Caco-2 (cell line): ENCODE results near the gene FHDC1. TPM values are rescaled to one million over a fixed set of nuclear protein-coding genes. Genes with fewer than 3 reads are reported as not detected.

Source experiments
- BruUV-seq: library from RNA; stranded (reverse); fragments of 400-500 nt; replicated peaks from 2 replicates; lab custom pipeline; 2021; lab: Mats Ljungman, UMichigan
- CTCF ChIA-PET: fragments of 300-600 bp; sonication (Branson Sonifier 250); formaldehyde crosslinking; loops from one replicate; lab custom pipeline; 2022; ENCODE audit warnings: antibody characterized with exemption; lab: Charles Lee
- POLR2A ChIA-PET: fragments of 300-600 bp; sonication (Branson Sonifier 250); formaldehyde crosslinking; loops from one replicate; lab custom pipeline; 2022; ENCODE audit warnings: antibody characterized with exemption; lab: Charles Lee
- DNase-seq, 2 experiments: peaks; one replicate each; pipeline versions ENCODE4 v3.0.0 to v3.0.0-alpha.2; 2020 to 2022
- H3K27me3 ChIP-seq: replicated peaks from 2 replicates; pipeline ENCODE4 v1.6.0; 2011; ENCODE audit warnings: low read length; ENCODE audit not compliant: control insufficient read depth, insufficient read depth
- H3K36me3 ChIP-seq: 2 replicates; pipeline ENCODE4 v1.5.1; 2011; ENCODE audit warnings: low read length; ENCODE audit not compliant: control insufficient read depth, insufficient read depth
- H3K4me1 ChIP-seq: fragments of 250-450 bp; sonication (Bioruptor Pico); 2 replicates; pipeline ENCODE4 v1.5.1; 2020; ENCODE audit warnings: mild to moderate bottlenecking
- H3K4me3 ChIP-seq: 2 replicates; pipeline ENCODE4 v1.5.1; 2011; ENCODE audit warnings: low read depth, mild to moderate bottlenecking, control low read depth, low read length
- H3K9me3 ChIP-seq: fragments of 250-450 bp; sonication (Bioruptor Pico); 2 replicates; pipeline ENCODE4 v1.5.1; 2020; ENCODE audit warnings: mild to moderate bottlenecking, moderate library complexity
- H3K27ac Mint-ChIP-seq: one replicate; pipeline ENCODE4 v1.8.0; 2022; ENCODE audit warnings: mixed read lengths; ENCODE audit not compliant: unreplicated experiment
- H3K27me3 Mint-ChIP-seq: one replicate; pipeline ENCODE4 v1.8.0; 2022; ENCODE audit warnings: mixed read lengths; ENCODE audit not compliant: insufficient read depth, unreplicated experiment
- H3K36me3 Mint-ChIP-seq: one replicate; pipeline ENCODE4 v1.8.0; 2022; ENCODE audit warnings: mild to moderate bottlenecking, mixed read lengths; ENCODE audit not compliant: insufficient read depth, unreplicated experiment
- H3K4me1 Mint-ChIP-seq: one replicate; pipeline ENCODE4 v1.8.0; 2022; ENCODE audit warnings: low read depth, mixed read lengths; ENCODE audit not compliant: unreplicated experiment
- H3K4me3 Mint-ChIP-seq: one replicate; pipeline ENCODE4 v1.8.0; 2022; ENCODE audit warnings: mild to moderate bottlenecking, moderate library complexity, mixed read lengths; ENCODE audit not compliant: unreplicated experiment
- H3K9me3 Mint-ChIP-seq: one replicate; pipeline ENCODE4 v1.8.0; 2022; ENCODE audit warnings: mixed read lengths; ENCODE audit not compliant: unreplicated experiment
- intact Hi-C: fragments of 100-400 bp; cut with micrococcal nuclease; formaldehyde crosslinking; loops from one replicate; pipeline ENCODE4 v1.10.0; 2022; ENCODE audit not compliant: unreplicated experiment
- total RNA-seq: library from RNA; stranded (reverse); gene quantifications from 2 replicates; pipeline ENCODE4 v1.2.3, GENCODE V29; 2022
- TF ChIP-seq, protein P1 (sequence below), 2 experiments: fragments of 200-600 bp in 1 of 2; IDR thresholded peaks; 1 replicate in 1 of 2; 2 replicates in 1 of 2; pipeline versions ENCODE4 v1.5.1 to v1.8.0; 2011 to 2022; ENCODE audit warnings: antibody characterized with exemption in 1 of 2, control low read depth in 1 of 2, inconsistent platforms in 1 of 2, low read depth in 1 of 2, low read length in 1 of 2, mild to moderate bottlenecking in 1 of 2, moderate library complexity in 1 of 2; ENCODE audit not compliant: insufficient read depth in 1 of 2, severe bottlenecking in 1 of 2, unreplicated experiment in 1 of 2

FHDC1 gene
- total RNA-seq, 1 experiment from 2014 or later, result 1.4 TPM

DNA sequence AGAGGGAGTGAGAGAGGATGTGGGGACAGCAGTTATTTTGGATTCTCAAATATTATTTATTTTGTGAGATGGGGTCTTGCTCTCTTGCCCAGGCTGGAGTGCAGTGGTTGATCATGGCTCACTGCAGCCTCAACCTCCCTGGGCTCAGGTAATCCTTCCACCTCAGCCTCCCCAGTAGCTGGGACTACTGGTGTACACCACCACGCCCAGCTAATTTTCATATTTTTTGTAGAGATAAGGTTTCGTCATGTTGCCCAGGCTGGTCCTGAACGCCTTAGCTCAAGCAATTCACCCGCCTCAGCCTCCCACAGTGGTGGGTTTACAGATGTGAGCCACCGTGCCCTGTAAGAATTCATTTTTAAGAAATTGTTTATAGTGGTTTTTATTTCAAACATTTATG is 61.2 kb downstream of the FHDC1 start:
- Mint-ChIP-seq H3K27ac (no peak overlapping the region), H3K36me3 (no peaks in the 10 kb centered on the region), H3K27me3 (no peaks in the 10 kb centered on the region), H3K4me3 (no peak overlapping the region), H3K4me1 (peaks cover 7% of the 10 kb centered on the region), H3K9me3 (no peaks in the 10 kb centered on the region)
- no peaks in the 10 kb centered on the region; the same call in 1 of the 2 replicates for H3K4me1 ChIP-seq
- intact Hi-C loops, result loop anchor here (5.0 kb wide), 1 partner anchor 60 kb away; the partner anchor contains the start of gene FHDC1
- no TSS peak for BruUV-seq
- no peak overlapping the region for H3K4me3 ChIP-seq
- H3K27me3 ChIP-seq, result no peaks in the 10 kb centered on the region
- ChIA-PET CTCF (no interaction called here), POLR2A (no interaction called here)
- no peaks in the 10 kb centered on the region for H3K36me3 ChIP-seq
- no peaks in the 10 kb centered on the region for H3K9me3 ChIP-seq
- TF ChIP-seq, protein P1, sequence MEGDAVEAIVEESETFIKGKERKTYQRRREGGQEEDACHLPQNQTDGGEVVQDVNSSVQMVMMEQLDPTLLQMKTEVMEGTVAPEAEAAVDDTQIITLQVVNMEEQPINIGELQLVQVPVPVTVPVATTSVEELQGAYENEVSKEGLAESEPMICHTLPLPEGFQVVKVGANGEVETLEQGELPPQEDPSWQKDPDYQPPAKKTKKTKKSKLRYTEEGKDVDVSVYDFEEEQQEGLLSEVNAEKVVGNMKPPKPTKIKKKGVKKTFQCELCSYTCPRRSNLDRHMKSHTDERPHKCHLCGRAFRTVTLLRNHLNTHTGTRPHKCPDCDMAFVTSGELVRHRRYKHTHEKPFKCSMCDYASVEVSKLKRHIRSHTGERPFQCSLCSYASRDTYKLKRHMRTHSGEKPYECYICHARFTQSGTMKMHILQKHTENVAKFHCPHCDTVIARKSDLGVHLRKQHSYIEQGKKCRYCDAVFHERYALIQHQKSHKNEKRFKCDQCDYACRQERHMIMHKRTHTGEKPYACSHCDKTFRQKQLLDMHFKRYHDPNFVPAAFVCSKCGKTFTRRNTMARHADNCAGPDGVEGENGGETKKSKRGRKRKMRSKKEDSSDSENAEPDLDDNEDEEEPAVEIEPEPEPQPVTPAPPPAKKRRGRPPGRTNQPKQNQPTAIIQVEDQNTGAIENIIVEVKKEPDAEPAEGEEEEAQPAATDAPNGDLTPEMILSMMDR (IDR thresholded peaks at IDR 0.05; ENCODE audit: insufficient read depth in 1 of 2, low read depth in 1 of 2, low read length in 1 of 2, severe bottlenecking in 1 of 2, unreplicated experiment in 1 of 2), result no peak
- DNase-seq, result no peak

DNA sequence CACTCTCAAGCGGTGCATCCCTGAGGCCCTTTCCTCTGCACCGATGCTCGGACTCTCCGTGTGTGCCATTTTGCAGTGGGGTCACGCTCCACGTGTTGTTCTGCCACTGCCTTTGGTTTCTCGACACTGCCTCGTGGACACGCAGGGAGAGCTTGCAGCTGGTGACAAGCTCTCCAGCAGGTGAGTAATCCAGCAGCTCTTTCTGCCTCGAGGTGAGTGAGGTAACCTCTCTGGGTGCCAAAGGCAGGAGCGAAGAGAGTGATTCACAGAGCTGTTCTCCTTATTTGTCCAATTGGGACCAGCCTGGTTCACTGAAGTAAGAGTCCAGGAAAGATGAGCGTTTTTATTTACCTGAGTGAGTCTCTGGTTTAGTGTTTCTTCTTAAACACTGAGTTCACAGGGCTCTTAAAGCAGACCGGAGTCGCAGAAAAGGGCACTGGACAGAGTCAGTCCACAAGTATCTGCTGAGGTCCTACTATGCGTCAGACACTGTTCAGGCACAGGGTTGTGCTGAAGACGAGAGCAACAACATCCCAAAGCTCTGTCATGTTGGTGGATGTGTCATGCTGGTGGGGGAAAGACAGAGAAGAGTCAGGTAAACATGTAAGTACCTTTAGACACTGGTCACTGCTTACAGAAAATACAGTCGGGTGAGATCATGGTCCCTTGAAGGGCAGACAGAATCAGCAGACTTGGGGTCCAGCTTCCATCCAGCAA is 61.8 kb downstream of the FHDC1 start:
- H3K4me3 Mint-ChIP-seq, result no peak overlapping the region
- TF ChIP-seq, protein P1 (IDR thresholded peaks at IDR 0.05; ENCODE audit: insufficient read depth in 1 of 2, low read depth in 1 of 2, low read length in 1 of 2, severe bottlenecking in 1 of 2, unreplicated experiment in 1 of 2), result no peak
- Histone ChIP-seq H3K4me3 (no peak overlapping the region), H3K27me3 (no peaks in the 10 kb centered on the region), H3K9me3 (no peaks in the 10 kb centered on the region), H3K4me1 (no peaks in the 10 kb centered on the region; the same call in 1 of the 2 replicates), H3K36me3 (no peaks in the 10 kb centered on the region)
- no peak overlapping the region for H3K27ac Mint-ChIP-seq
- H3K4me1 Mint-ChIP-seq, result peaks cover 7% of the 10 kb centered on the region
- H3K9me3 Mint-ChIP-seq, result no peaks in the 10 kb centered on the region
- no peaks in the 10 kb centered on the region for H3K27me3 Mint-ChIP-seq
- no peak for DNase-seq
- BruUV-seq, result no TSS peak
- H3K36me3 Mint-ChIP-seq, result no peaks in the 10 kb centered on the region
- intact Hi-C loops, result loop anchor here (5.0 kb wide), 1 partner anchor 61 kb away; the partner anchor contains the start of gene FHDC1
- POLR2A ChIA-PET, result no interaction called here
- CTCF ChIA-PET, result no interaction called here

DNA sequence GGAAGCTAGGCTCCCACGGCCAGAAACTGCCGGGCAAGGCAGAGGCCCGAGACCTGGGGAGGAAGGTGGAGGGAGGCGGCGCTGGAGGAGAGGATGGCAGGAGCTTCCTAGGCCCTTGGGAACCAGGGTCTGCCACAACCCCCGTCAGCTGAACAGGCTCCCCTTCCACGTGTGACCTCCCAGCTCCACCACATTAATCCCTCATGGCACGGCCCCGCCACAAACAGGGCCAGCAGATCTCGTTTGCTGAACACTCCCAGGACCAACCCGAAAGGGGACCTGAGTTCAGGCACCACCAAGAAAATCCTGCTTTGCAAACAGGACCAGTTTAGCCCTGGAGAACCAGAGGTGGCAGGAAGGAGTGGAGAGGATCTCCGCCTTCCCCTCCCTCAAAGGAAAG is 62.7 kb downstream of the FHDC1 start:
- no peak overlapping the region for H3K4me3 Mint-ChIP-seq
- H3K27me3 ChIP-seq, result no peaks in the 10 kb centered on the region
- CTCF ChIA-PET, result no interaction called here
- DNase-seq, result no peak
- H3K36me3 Mint-ChIP-seq, result no peaks in the 10 kb centered on the region
- POLR2A ChIA-PET, result no interaction called here
- no peaks in the 10 kb centered on the region for H3K27me3 Mint-ChIP-seq
- intact Hi-C loops, result loop anchor here (5.0 kb wide), 1 partner anchor 62 kb away; the partner anchor contains the start of gene FHDC1
- H3K4me1 Mint-ChIP-seq, result peaks cover 7% of the 10 kb centered on the region
- H3K9me3 Mint-ChIP-seq, result no peaks in the 10 kb centered on the region
- no peaks in the 10 kb centered on the region; the same call in 1 of the 2 replicates for H3K4me1 ChIP-seq
- TF ChIP-seq, protein P1 (IDR thresholded peaks at IDR 0.05; ENCODE audit: insufficient read depth in 1 of 2, low read depth in 1 of 2, low read length in 1 of 2, severe bottlenecking in 1 of 2, unreplicated experiment in 1 of 2), result no peak
- BruUV-seq, result no TSS peak
- no peak overlapping the region for H3K4me3 ChIP-seq
- H3K9me3 ChIP-seq, result no peaks in the 10 kb centered on the region
- no peaks in the 10 kb centered on the region for H3K36me3 ChIP-seq
- no peak overlapping the region for H3K27ac Mint-ChIP-seq
